SHP77 treated with DMSO at 0.1 percent for 48 hours (cell line): ENCODE measurements around the gene DYSF.

Source experiments
- DNase-seq: peaks from one replicate; lab custom pipeline; 2025; lab: John Stamatoyannopoulos, UW

Gene DYSF

GRCh38 chr2:71734620-71735019 lies 281.3 kb downstream of the DYSF start:
- DNase-seq = no peak

DNA sequence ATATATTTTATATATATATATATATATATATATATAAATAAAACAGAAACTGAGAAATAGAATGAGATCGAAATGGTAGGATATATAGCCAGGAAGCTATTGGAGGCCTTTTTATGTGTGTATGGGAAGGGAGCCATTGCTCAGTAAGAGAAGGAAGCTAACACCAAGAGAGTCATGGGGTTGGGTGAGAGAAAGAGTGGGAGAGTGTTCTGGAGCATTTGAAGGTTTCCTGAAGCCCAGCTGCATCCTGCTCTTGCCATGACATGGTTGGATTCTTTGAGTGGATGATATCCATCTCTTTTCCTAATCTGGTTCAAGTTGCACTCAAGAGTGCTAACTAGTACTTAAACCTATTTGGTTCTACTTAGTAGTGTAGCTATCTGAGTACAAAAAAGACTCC lies 282.3 kb downstream of the DYSF start:
- no peak for DNase-seq
